Measurements from ENCODE around the gene ZNF784. TPM values are rescaled to one million over a fixed set of nuclear protein-coding genes. Genes with fewer than 3 reads are reported as not detected.

The ZNF784 gene
- total and polyA plus RNA-seq, 10 of the 15 experiments (the other 5 are each of a cell fraction or from before 2014, with no cell fraction given), result 0.10 to 5.2 (median 1.8) TPM

GRCh38 chr19:55578761-55579747 is 45.3 kb downstream of the ZNF784 start:
- H3K9me3 ChIP-seq (replicated peaks; ENCODE audit: control insufficient read depth, insufficient read depth, low read length), result no peaks in the 10 kb centered on the region
- ChIA-PET CTCF (no interaction called here), POLR2A (no interaction called here), SMC1A (ENCODE audit: uncharacterized antibody, unreplicated experiment) (no interaction called here), RAD21 (ENCODE audit: unreplicated experiment) (no interaction called here)
- H3K9ac ChIP-seq (ENCODE audit: control insufficient read depth, insufficient read depth, low read length), result no peak overlapping the region
- no peak for DNase-seq (ENCODE audit: low read depth, low spot score)
- no peak overlapping the region for H3K27ac ChIP-seq (ENCODE audit: control insufficient read depth, insufficient read depth)
- BruUV-seq (replicated peaks), result TSS peak; percentile 68
- 0 out of 2 replicates have a peak, but pooled peaks cover 3% of the 10 kb centered on the region for H3K4me1 ChIP-seq (ENCODE audit: control insufficient read depth, insufficient read depth, low read length)
- H3K4me3 ChIP-seq, result peak overlapping the region; percentile 93
- no peak for ATAC-seq
- WGBS (ENCODE audit: insufficient coverage, insufficient replicate concordance, low lambda C conversion rate, missing lambda C conversion rate), result 92% methylated on average over 64 of the region's 90 CpGs
- H3K4me2 ChIP-seq (ENCODE audit: control insufficient read depth, insufficient read depth), result peak overlapping the region; percentile 71
- no peak overlapping the region for H2AFZ ChIP-seq (ENCODE audit: control insufficient read depth, low read depth, low read length)
- intact Hi-C loops (cut with micrococcal nuclease; ENCODE audit: unreplicated experiment) (no loop called here), in situ Hi-C loops (cut with MboI) (no loop called here)
- peaks cover 11% of the 10 kb centered on the region for H3K79me2 ChIP-seq (ENCODE audit: control insufficient read depth, insufficient read depth, low read length)
- H3K27me3 ChIP-seq (replicated peaks in 1 of 2; ENCODE audit: control insufficient read depth in 2 of 2, insufficient read depth in 2 of 2, low read length in 1 of 2), result no peaks in the 10 kb centered on the region
- no peaks in the 10 kb centered on the region for H4K20me1 ChIP-seq (ENCODE audit: control insufficient read depth, insufficient read depth)
- FAIRE-seq, result no peak
- peaks cover 0 to 5% of the 10 kb centered on the region in 2 experiments; a peak in 1 of 4 replicates for H3K36me3 ChIP-seq (ENCODE audit: control insufficient read depth in 2 of 2, insufficient read depth in 2 of 2, low read length in 1 of 2)
- TF ChIP-seq ZNF592 (IDR thresholded peaks at IDR 0.05), result no peak
- no peak for TF ChIP-seq NFXL1 (IDR thresholded peaks at IDR 0.05; ENCODE audit: borderline replicate concordance)
- TF ChIP-seq CTCF (IDR thresholded peaks at IDR 0.05 in 2 of 3, conservative IDR thresholded peaks at IDR 0.05 in 1 of 3; ENCODE audit: control insufficient read depth in 2 of 3, extremely low read depth in 1 of 3, insufficient read depth in 1 of 3, low read depth in 3 of 3, low read length in 3 of 3), result no peak
- TF ChIP-seq JUNB (IDR thresholded peaks at IDR 0.05), result no peak
- TF ChIP-seq LARP7 (IDR thresholded peaks at IDR 0.05), result no peak
- no peak for TF ChIP-seq PKNOX1 (IDR thresholded peaks at IDR 0.05)
- TF ChIP-seq ASH2L (IDR thresholded peaks at IDR 0.05; ENCODE audit: borderline replicate concordance, low read depth), result no peak
- no peak for TF ChIP-seq ATF2 (IDR thresholded peaks at IDR 0.05; ENCODE audit: low read length)
- no peak for TF ChIP-seq SMAD1 (IDR thresholded peaks at IDR 0.05; ENCODE audit: low read depth, partially characterized antibody)
- TF ChIP-seq E4F1 (IDR thresholded peaks at IDR 0.05; ENCODE audit: borderline replicate concordance, partially characterized antibody), result no peak
